SJSA1 (cell line): ENCODE measurements around the gene YBX2. TPM values are rescaled to one million over a fixed set of nuclear protein-coding genes. Genes with fewer than 3 reads are reported as not detected.

Experiments used
- DNase-seq, 2 experiments: peaks; one replicate each; pipeline ENCODE4 v3.0.0-alpha.2; 2015 to 2020; ENCODE audit warnings: low spot score in 2 of 2, low read depth in 1 of 2
- H3K27ac ChIP-seq: fragments of 250-450 bp; sonication (Bioruptor Pico); 2 replicates; pipeline ENCODE4 v1.5.1; 2020; ENCODE audit warnings: mild to moderate bottlenecking, moderate library complexity
- H3K27me3 ChIP-seq: fragments of 250-450 bp; sonication (Bioruptor Pico); replicated peaks from 2 replicates; pipeline ENCODE4 v1.5.1; 2020; ENCODE audit warnings: mild to moderate bottlenecking, moderate library complexity
- H3K36me3 ChIP-seq: fragments of 250-450 bp; sonication (Bioruptor Pico); 2 replicates; pipeline ENCODE4 v1.5.1; 2020; ENCODE audit warnings: mild to moderate bottlenecking
- H3K4me1 ChIP-seq: fragments of 250-450 bp; sonication (Bioruptor Pico); replicated peaks from 2 replicates; pipeline ENCODE4 v1.6.1; 2021; ENCODE audit warnings: mild to moderate bottlenecking
- H3K4me3 ChIP-seq: fragments of 250-450 bp; sonication (Bioruptor Pico); 2 replicates; pipeline ENCODE4 v1.5.1; 2020; ENCODE audit warnings: mild to moderate bottlenecking
- H3K9me3 ChIP-seq: fragments of 250-450 bp; sonication (Bioruptor Pico); replicated peaks from 2 replicates; pipeline ENCODE4 v1.5.1; 2020; ENCODE audit warnings: mild to moderate bottlenecking
- total RNA-seq: library from RNA; depleted of rRNA; stranded (reverse); fragments of >200 nt; shearing (Covaris generic); gene quantifications from 2 replicates; pipeline ENCODE4 v1.2.3, GENCODE V29; 2014

The YBX2 gene
- total RNA-seq, 1 experiment from 2014 or later = not detected

- H3K9me3 ChIP-seq = no peaks in the 10 kb centered on the region
- no peak overlapping the region for H3K27ac ChIP-seq
- no peak overlapping the region for H3K4me3 ChIP-seq
- peaks cover 18% of the 10 kb centered on the region for H3K4me1 ChIP-seq
- H3K27me3 ChIP-seq = peaks cover 13% of the 10 kb centered on the region; the same call in 1 of the 2 replicates
- no peak for DNase-seq
- H3K36me3 ChIP-seq = peaks cover 31% of the 10 kb centered on the region
Observed at GRCh38 chr17:7260151-7260550, 34.3 kb downstream of the YBX2 start.

GRCh38 chr17:7259555-7259889 is 34.9 kb downstream of the YBX2 start:
- H3K27ac ChIP-seq = no peak overlapping the region
- peaks cover 35% of the 10 kb centered on the region for H3K36me3 ChIP-seq
- H3K9me3 ChIP-seq = no peaks in the 10 kb centered on the region
- H3K4me1 ChIP-seq = peaks cover 13% of the 10 kb centered on the region
- H3K27me3 ChIP-seq = peaks cover 13% of the 10 kb centered on the region; the same call in 1 of the 2 replicates
- DNase-seq = no peak
- no peak overlapping the region for H3K4me3 ChIP-seq

- H3K36me3 ChIP-seq = peaks cover 41% of the 10 kb centered on the region
Observed at GRCh38 chr17:7258731-7259554, 35.5 kb downstream of the YBX2 start.

GRCh38 chr17:7256766-7257456 is 37.5 kb downstream of the YBX2 start:
- H3K27me3 ChIP-seq = peaks cover 3% of the 10 kb centered on the region; the same call in 1 of the 2 replicates
- DNase-seq = no peak
- H3K27ac ChIP-seq = no peak overlapping the region
- peaks cover 54% of the 10 kb centered on the region for H3K36me3 ChIP-seq
- no peak overlapping the region for H3K4me3 ChIP-seq
- peaks cover 6% of the 10 kb centered on the region; the same call in 1 of the 2 replicates for H3K4me1 ChIP-seq
- H3K9me3 ChIP-seq = no peaks in the 10 kb centered on the region

More at GRCh38 chr17:7258731-7259554, 35.5 kb downstream of the YBX2 start:
- no peak overlapping the region for H3K4me3 ChIP-seq
- peaks cover 13% of the 10 kb centered on the region; the same call in 1 of the 2 replicates for H3K27me3 ChIP-seq
- peaks cover 8% of the 10 kb centered on the region; the same call in 1 of the 2 replicates for H3K4me1 ChIP-seq
- no peak for DNase-seq
- no peak overlapping the region for H3K27ac ChIP-seq
- no peaks in the 10 kb centered on the region for H3K9me3 ChIP-seq

- Histone ChIP-seq H3K36me3 (peaks cover 54% of the 10 kb centered on the region), H3K4me1 (peaks cover 17% of the 10 kb centered on the region), H3K4me3 (no peak overlapping the region), H3K27me3 (no peaks in the 10 kb centered on the region), H3K27ac (no peak overlapping the region), H3K9me3 (no peaks in the 10 kb centered on the region)
- no peak for DNase-seq
Observed at GRCh38 chr17:7254511-7254910, 39.9 kb downstream of the YBX2 start.

GRCh38 chr17:7253082-7253481 is 41.4 kb downstream of the YBX2 start:
- H3K27ac ChIP-seq = no peak overlapping the region
- H3K36me3 ChIP-seq = peaks cover 52% of the 10 kb centered on the region
- H3K9me3 ChIP-seq = no peaks in the 10 kb centered on the region
- peak overlapping the region; percentile 91 for H3K4me3 ChIP-seq
- H3K27me3 ChIP-seq = no peaks in the 10 kb centered on the region
- H3K4me1 ChIP-seq = peaks cover 17% of the 10 kb centered on the region
- no peak for DNase-seq

- peak within 1 kb of the TSS; percentile 91 for H3K4me3 ChIP-seq
- DNase-seq = peak in 1 of 2 experiments; percentile 95
- no peaks in the 10 kb centered on the region for H3K9me3 ChIP-seq
- H3K27ac ChIP-seq = peak within 1 kb of the TSS; percentile 98
- no peaks in the 10 kb centered on the region for H3K27me3 ChIP-seq
- peaks cover 17% of the 10 kb centered on the region for H3K4me1 ChIP-seq
- H3K36me3 ChIP-seq = peaks cover 45% of the 10 kb centered on the region
Observed at GRCh38 chr17:7252176-7253043, 42.0 kb downstream of the YBX2 start, which contains the start of gene ELP5. Gene ELP5, plus strand, starts transcription at chr17:7252215. Its CDS starts 336 bp downstream, at chr17:7252551.

GRCh38 chr17:7251661-7252175 is 42.7 kb downstream of the YBX2 start, which contains the start of gene CTDNEP1:
Gene CTDNEP1, minus strand, starts transcription at chr17:7251734. Its CDS starts 438 bp downstream, at chr17:7251296.
- DNase-seq = peak; percentile 99 to 100
- Histone ChIP-seq H3K27ac (peak within 1 kb of the TSS; percentile 98), H3K4me1 (peaks cover 17% of the 10 kb centered on the region)

GRCh38 chr17:7250695-7251627 is 43.5 kb downstream of the YBX2 start:
- Histone ChIP-seq H3K4me1 (peaks cover 17% of the 10 kb centered on the region), H3K9me3 (no peaks in the 10 kb centered on the region), H3K27ac (peak overlapping the region; percentile 51; the same call in 1 of the 2 replicates), H3K36me3 (peaks cover 43% of the 10 kb centered on the region), H3K27me3 (no peaks in the 10 kb centered on the region), H3K4me3 (peak overlapping the region; percentile 91)
- DNase-seq = no peak

More at GRCh38 chr17:7251661-7252175, 42.7 kb downstream of the YBX2 start, which contains the start of gene CTDNEP1:
- H3K9me3 ChIP-seq = no peaks in the 10 kb centered on the region
- no peaks in the 10 kb centered on the region for H3K27me3 ChIP-seq
- H3K36me3 ChIP-seq = peaks cover 43% of the 10 kb centered on the region
- H3K4me3 ChIP-seq = peak within 1 kb of the TSS; percentile 91

GRCh38 chr17:7249830-7250229 is 44.6 kb downstream of the YBX2 start:
- DNase-seq = no peak
- H3K36me3 ChIP-seq = peaks cover 42% of the 10 kb centered on the region
- peak overlapping the region; percentile 91 for H3K4me3 ChIP-seq
- H3K9me3 ChIP-seq = no peaks in the 10 kb centered on the region
- H3K4me1 ChIP-seq = peaks cover 17% of the 10 kb centered on the region
- no peak overlapping the region for H3K27ac ChIP-seq
- H3K27me3 ChIP-seq = no peaks in the 10 kb centered on the region

- no peak for DNase-seq
- Histone ChIP-seq H3K4me1 (peaks cover 17% of the 10 kb centered on the region), H3K36me3 (peaks cover 44% of the 10 kb centered on the region), H3K27me3 (no peaks in the 10 kb centered on the region), H3K9me3 (no peaks in the 10 kb centered on the region), H3K4me3 (no peak overlapping the region), H3K27ac (no peak overlapping the region)
Observed at GRCh38 chr17:7249214-7249613, 45.2 kb downstream of the YBX2 start.

GRCh38 chr17:7248796-7249195 is 45.6 kb downstream of the YBX2 start:
- Histone ChIP-seq H3K27me3 (no peaks in the 10 kb centered on the region), H3K9me3 (no peaks in the 10 kb centered on the region), H3K27ac (no peak overlapping the region), H3K4me1 (peaks cover 17% of the 10 kb centered on the region), H3K4me3 (no peak overlapping the region), H3K36me3 (peaks cover 44% of the 10 kb centered on the region)
- no peak for DNase-seq
